Measurements from ENCODE around the gene FAM81B. TPM values are rescaled to one million over a fixed set of nuclear protein-coding genes. Genes with fewer than 3 reads are reported as not detected.

The FAM81B gene
- polyA plus RNA-seq, 3 donors: not detected

- Mint-ChIP-seq H3K4me1 (no peaks in the 10 kb centered on the region), H3K27ac (no peak overlapping the region), H3K4me3 (no peak overlapping the region), H3K27me3 (ENCODE audit: low read depth in 3 of 3) (no peaks in the 10 kb centered on the region), H3K9me3 (peaks cover 0 to 10% (median 5%) of the 10 kb centered on the region in 7 donors), H3K36me3 (no peaks in the 10 kb centered on the region)
- Histone ChIP-seq H2AFZ (ENCODE audit: insufficient read depth, low read depth, low read length, poor library complexity, severe bottlenecking) (no peak overlapping the region), H3K36me3 (replicated peaks in 1 of 2; ENCODE audit: control insufficient read depth in 1 of 2, insufficient read depth in 2 of 2, low read length in 2 of 2) (no peaks in the 10 kb centered on the region), H3K4me2 (replicated peaks; ENCODE audit: extremely low read depth, low read length, poor library complexity, severe bottlenecking) (no peak overlapping the region), H3K4me3 (replicated peaks in 1 of 3; ENCODE audit: low read depth in 2 of 3, low read length in 3 of 3) (no peak overlapping the region), H3K9ac (ENCODE audit: insufficient read depth, low read length, poor library complexity, severe bottlenecking) (no peak overlapping the region), H3K27me3 (ENCODE audit: control insufficient read depth in 2 of 2, insufficient read depth in 2 of 2, low read length in 2 of 2) (no peaks in the 10 kb centered on the region), H3K27ac (ENCODE audit: low read depth in 1 of 2, low read length in 2 of 2) (no peak overlapping the region), H3K4me1 (ENCODE audit: control insufficient read depth in 1 of 2, insufficient read depth in 2 of 2, low read length in 2 of 2) (no peaks in the 10 kb centered on the region), H3K79me2 (ENCODE audit: insufficient read depth, low read length) (no peaks in the 10 kb centered on the region), H3K9me3 (replicated peaks in 1 of 2; ENCODE audit: control insufficient read depth in 1 of 2, insufficient read depth in 1 of 2, low read length in 2 of 2) (no peaks in the 10 kb centered on the region), H4K20me1 (ENCODE audit: insufficient read depth, low read length) (no peaks in the 10 kb centered on the region)
- intact Hi-C loops (cut with micrococcal nuclease): no loop called here
- no peak for DNase-seq
- TF ChIP-seq CTCF (IDR thresholded peaks at IDR 0.05): no peak
- no CpG with 5 or more reads among the region's 4 CpGs for WGBS (ENCODE audit: insufficient coverage)
These were observed 43.6 kb upstream of the FAM81B start for GRCh38 chr5:95347506-95348120.

DNA sequence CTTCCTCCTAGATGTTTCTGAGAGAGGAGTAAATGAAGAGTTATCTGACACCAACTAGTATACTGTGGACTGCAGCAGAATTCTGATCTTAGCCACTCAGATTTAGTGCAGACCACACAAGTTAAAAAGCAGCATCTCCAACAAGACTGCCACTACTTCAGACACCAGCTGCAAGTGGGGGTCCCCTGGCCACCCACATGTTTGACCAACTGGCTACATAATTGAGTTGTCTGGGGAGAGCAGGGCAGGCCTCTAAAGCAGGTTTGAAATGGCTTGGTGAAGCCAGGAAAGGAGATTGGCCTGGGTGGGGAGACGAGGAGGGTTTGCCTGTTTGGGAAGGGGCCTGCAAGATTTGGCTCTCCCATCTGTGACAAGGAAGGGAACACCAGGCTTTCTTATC is 40.5 kb upstream of the FAM81B start:
- Mint-ChIP-seq H3K4me1 (no peaks in the 10 kb centered on the region), H3K27me3 (ENCODE audit: low read depth in 3 of 3) (no peaks in the 10 kb centered on the region), H3K9me3 (peaks cover 0 to 10% (median 4%) of the 10 kb centered on the region in 7 donors), H3K27ac (no peak overlapping the region), H3K4me3 (no peak overlapping the region), H3K36me3 (no peaks in the 10 kb centered on the region)
- WGBS (ENCODE audit: insufficient coverage): 100% methylated on average over 1 of the region's 1 CpG
- DNase-seq: no peak
- Histone ChIP-seq H2AFZ (ENCODE audit: insufficient read depth, low read depth, low read length, poor library complexity, severe bottlenecking) (no peak overlapping the region), H3K9me3 (replicated peaks in 1 of 2; ENCODE audit: control insufficient read depth in 1 of 2, insufficient read depth in 1 of 2, low read length in 2 of 2) (no peaks in the 10 kb centered on the region), H3K36me3 (replicated peaks in 1 of 2; ENCODE audit: control insufficient read depth in 1 of 2, insufficient read depth in 2 of 2, low read length in 2 of 2) (no peaks in the 10 kb centered on the region), H3K9ac (ENCODE audit: insufficient read depth, low read length, poor library complexity, severe bottlenecking) (no peak overlapping the region), H3K4me1 (ENCODE audit: control insufficient read depth in 1 of 2, insufficient read depth in 2 of 2, low read length in 2 of 2) (no peaks in the 10 kb centered on the region), H3K79me2 (ENCODE audit: insufficient read depth, low read length) (no peaks in the 10 kb centered on the region), H3K4me2 (replicated peaks; ENCODE audit: extremely low read depth, low read length, poor library complexity, severe bottlenecking) (no peak overlapping the region), H3K27ac (ENCODE audit: low read depth in 1 of 2, low read length in 2 of 2) (no peak overlapping the region), H3K4me3 (replicated peaks in 1 of 3; ENCODE audit: low read depth in 2 of 3, low read length in 3 of 3) (no peak overlapping the region), H4K20me1 (ENCODE audit: insufficient read depth, low read length) (no peaks in the 10 kb centered on the region), H3K27me3 (ENCODE audit: control insufficient read depth in 2 of 2, insufficient read depth in 2 of 2, low read length in 2 of 2) (no peaks in the 10 kb centered on the region)
- TF ChIP-seq CTCF (IDR thresholded peaks at IDR 0.05): no peak
- intact Hi-C loops (cut with micrococcal nuclease): no loop called here

Measured in CD14-positive monocyte (primary cell).